Testis (tissue), 2 donors: ENCODE results near the gene PLXNB1.

Experiments
- POLR2A ChIP-seq: fragments of 450-650 bp; IDR thresholded peaks from one replicate; pipeline ENCODE4 v1.6.1; 2017; ENCODE audit warnings: antibody characterized with exemption, mild to moderate bottlenecking, moderate library complexity
- TF ChIP-seq, protein P1 (sequence below), 3 experiments: fragments of 450-650 bp in 2 of 3; fragments of 200-600 bp in 1 of 3; sonication (generic) in 1 of 3; IDR thresholded peaks; one replicate each; pipeline ENCODE4 v1.5.1; 2016 to 2019; ENCODE audit warnings: antibody characterized with exemption in 3 of 3, mild to moderate bottlenecking in 2 of 3, moderate library complexity in 1 of 3

DNA sequence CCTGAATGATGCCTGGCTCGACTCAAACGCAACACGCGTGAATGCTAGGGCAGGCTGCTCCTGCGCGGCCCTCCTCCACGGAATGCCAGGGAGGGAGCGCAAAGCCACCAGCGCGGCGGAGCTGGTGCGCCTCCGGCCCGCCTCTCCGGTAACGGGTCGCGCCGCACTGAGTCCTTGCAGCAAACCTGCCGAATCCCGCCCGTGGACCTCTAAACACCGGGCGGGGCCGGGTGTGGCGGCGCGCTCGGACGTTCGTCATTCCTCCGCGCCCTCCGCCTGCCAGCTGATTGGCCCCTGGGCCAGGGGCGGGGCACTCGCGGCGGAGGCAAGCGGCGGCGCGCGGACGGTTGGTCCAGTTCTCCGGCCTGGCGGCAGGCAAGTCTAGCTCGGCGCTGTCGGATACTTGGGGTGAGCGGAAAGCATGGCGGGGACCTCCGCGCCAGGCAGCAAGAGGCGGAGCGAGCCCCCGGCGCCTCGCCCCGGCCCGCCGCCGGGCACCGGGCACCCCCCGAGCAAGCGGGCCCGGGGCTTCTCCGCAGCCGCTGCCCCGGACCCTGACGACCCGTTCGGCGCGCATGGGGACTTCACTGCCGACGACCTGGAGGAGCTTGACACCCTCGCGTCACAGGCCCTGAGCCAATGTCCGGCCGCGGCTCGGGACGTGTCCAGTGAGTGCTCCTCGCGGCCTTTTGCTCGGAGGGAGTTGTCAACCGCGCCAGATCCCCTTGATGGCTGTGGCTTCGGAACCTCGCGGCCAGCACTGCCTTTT lies 16.7 kb upstream of the PLXNB1 start, which contains the start of gene ATRIP:
- peak; percentile 31 for TF ChIP-seq POLR2A
- TF ChIP-seq, protein P1, sequence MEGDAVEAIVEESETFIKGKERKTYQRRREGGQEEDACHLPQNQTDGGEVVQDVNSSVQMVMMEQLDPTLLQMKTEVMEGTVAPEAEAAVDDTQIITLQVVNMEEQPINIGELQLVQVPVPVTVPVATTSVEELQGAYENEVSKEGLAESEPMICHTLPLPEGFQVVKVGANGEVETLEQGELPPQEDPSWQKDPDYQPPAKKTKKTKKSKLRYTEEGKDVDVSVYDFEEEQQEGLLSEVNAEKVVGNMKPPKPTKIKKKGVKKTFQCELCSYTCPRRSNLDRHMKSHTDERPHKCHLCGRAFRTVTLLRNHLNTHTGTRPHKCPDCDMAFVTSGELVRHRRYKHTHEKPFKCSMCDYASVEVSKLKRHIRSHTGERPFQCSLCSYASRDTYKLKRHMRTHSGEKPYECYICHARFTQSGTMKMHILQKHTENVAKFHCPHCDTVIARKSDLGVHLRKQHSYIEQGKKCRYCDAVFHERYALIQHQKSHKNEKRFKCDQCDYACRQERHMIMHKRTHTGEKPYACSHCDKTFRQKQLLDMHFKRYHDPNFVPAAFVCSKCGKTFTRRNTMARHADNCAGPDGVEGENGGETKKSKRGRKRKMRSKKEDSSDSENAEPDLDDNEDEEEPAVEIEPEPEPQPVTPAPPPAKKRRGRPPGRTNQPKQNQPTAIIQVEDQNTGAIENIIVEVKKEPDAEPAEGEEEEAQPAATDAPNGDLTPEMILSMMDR (IDR thresholded peaks at IDR 0.05): peak in 1 of 3 experiments; percentile 4
